Gastroesophageal sphincter (tissue), 4 donors: ENCODE measurements around the gene HNRNPDL. TPM values are rescaled to one million over a fixed set of nuclear protein-coding genes. Genes with fewer than 3 reads are reported as not detected.

Source experiments
- ATAC-seq: fragments of 150-250 bp; one replicate; pipeline ENCODE4 v1.9.1; 2016; ENCODE audit warnings: mild to moderate bottlenecking, moderate library complexity
- H3K27ac ChIP-seq, 4 donors: fragments of 200-600 bp; sonication (generic) in 3 of 4; 1 replicate in 3 of 4; 2 replicates in 1 of 4; pipeline ENCODE4 v1.5.1; 2016 to 2019
- H3K27me3 ChIP-seq: fragments of 200-600 bp; sonication (generic); one replicate; pipeline ENCODE4 v1.5.1; 2019
- H3K36me3 ChIP-seq, 2 donors: fragments of 200-600 bp; sonication (generic); one replicate each; pipeline ENCODE4 v1.5.1; 2019; ENCODE audit warnings: control low read depth in 1 of 2
- H3K4me1 ChIP-seq, 3 donors: fragments of 200-600 bp; sonication (generic); 1 replicate in 2 of 3; 2 replicates in 1 of 3; pipeline ENCODE4 v1.5.1; 2016 to 2019; ENCODE audit warnings: control low read depth in 2 of 3
- H3K4me3 ChIP-seq, 2 donors: fragments of 200-600 bp; sonication (generic); one replicate each; pipeline ENCODE4 v1.5.1; 2019; ENCODE audit warnings: mild to moderate bottlenecking in 1 of 2, moderate library complexity in 1 of 2
- H3K9me3 ChIP-seq, 3 donors: fragments of 200-600 bp; sonication (generic); one replicate each; pipeline ENCODE4 v1.5.1; 2017 to 2019; ENCODE audit warnings: control low read depth in 2 of 3
- CTCF ChIP-seq, 4 experiments: fragments of 200-600 bp in 2 of 4; fragments of 450-650 bp in 2 of 4; sonication (generic) in 1 of 4; IDR thresholded peaks; one replicate each; pipeline ENCODE4 v1.5.1; 2017 to 2019; ENCODE audit warnings: antibody characterized with exemption in 4 of 4, mild to moderate bottlenecking in 2 of 4, moderate library complexity in 2 of 4
- EP300 ChIP-seq: sonication (generic); formaldehyde crosslinking; IDR thresholded peaks from one replicate; pipeline ENCODE4 v1.6.1; 2017; ENCODE audit warnings: antibody characterized with exemption, mild to moderate bottlenecking
- POLR2A ChIP-seq, 2 donors: fragments of 450-650 bp; IDR thresholded peaks; one replicate each; pipeline ENCODE4 v1.6.1; 2017; ENCODE audit warnings: antibody characterized with exemption in 2 of 2, mild to moderate bottlenecking in 2 of 2, moderate library complexity in 1 of 2
- POLR2AphosphoS5 ChIP-seq: sonication (generic); formaldehyde crosslinking; IDR thresholded peaks from one replicate; pipeline ENCODE4 v1.6.1; 2017; ENCODE audit warnings: antibody characterized with exemption
- WGBS, 2 donors: methylation state at CpG; one replicate each; pipeline ENCODE4 v1.1.5; 2018; ENCODE audit warnings: low coverage in 1 of 2; 5-methylcytosine and 5-hydroxymethylcytosine counted together
- total RNA-seq, 4 donors: library from RNA; depleted of rRNA; stranded (reverse); fragments of >200 nt; gene quantifications; one replicate each; pipeline ENCODE4 v1.1.0, GENCODE V29; 2016

HNRNPDL gene
- total RNA-seq, 4 donors from 2014 or later: 140 to 226 (median 195) TPM

- no peak overlapping the region for H3K27ac ChIP-seq
- no peaks in the 10 kb centered on the region for H3K4me1 ChIP-seq
- no peaks in the 10 kb centered on the region for H3K27me3 ChIP-seq
- TF ChIP-seq POLR2A (IDR thresholded peaks at IDR 0.05) (no peak), EP300 (no peak), CTCF (IDR thresholded peaks at IDR 0.05) (no peak), POLR2AphosphoS5 (no peak)
- no peaks in the 10 kb centered on the region for H3K36me3 ChIP-seq
- ATAC-seq: no peak
- WGBS, 2 donors: 82 to 91% methylated on average over 1 of the region's 1 CpG
- H3K9me3 ChIP-seq: no peaks in the 10 kb centered on the region
- H3K4me3 ChIP-seq: no peak overlapping the region
Measured at GRCh38 chr4:82403725-82404124, 26.5 kb downstream of the HNRNPDL start.

GRCh38 chr4:82402196-82402775 lies 28.0 kb downstream of the HNRNPDL start:
- Histone ChIP-seq H3K9me3 (no peaks in the 10 kb centered on the region), H3K27me3 (no peaks in the 10 kb centered on the region), H3K36me3 (no peaks in the 10 kb centered on the region), H3K4me1 (no peaks in the 10 kb centered on the region), H3K27ac (no peak overlapping the region), H3K4me3 (no peak overlapping the region)
- TF ChIP-seq CTCF (IDR thresholded peaks at IDR 0.05): no peak
- TF ChIP-seq EP300: no peak
- TF ChIP-seq POLR2A (IDR thresholded peaks at IDR 0.05): no peak
- no peak for TF ChIP-seq POLR2AphosphoS5
- ATAC-seq: no peak
- WGBS, 2 donors: 96 to 98% methylated on average over 8 to 17 of the region's 17 CpGs

GRCh38 chr4:82401600-82401999 lies 28.7 kb downstream of the HNRNPDL start:
- whole genome bisulfite sequencing, 2 donors: 79 to 83% methylated on average over 2 to 7 of the region's 7 CpGs
- Histone ChIP-seq H3K9me3 (no peaks in the 10 kb centered on the region), H3K4me3 (no peak overlapping the region), H3K27me3 (no peaks in the 10 kb centered on the region), H3K36me3 (no peaks in the 10 kb centered on the region), H3K4me1 (no peaks in the 10 kb centered on the region), H3K27ac (no peak overlapping the region)
- no peak for ATAC-seq
- TF ChIP-seq POLR2A (IDR thresholded peaks at IDR 0.05): no peak

GRCh38 chr4:82398263-82398662 lies 32.0 kb downstream of the HNRNPDL start:
- H3K27me3 ChIP-seq: no peaks in the 10 kb centered on the region
- ATAC-seq: no peak
- H3K9me3 ChIP-seq: no peaks in the 10 kb centered on the region
- no peak overlapping the region for H3K27ac ChIP-seq
- no peaks in the 10 kb centered on the region for H3K36me3 ChIP-seq
- H3K4me3 ChIP-seq: no peak overlapping the region
- no peak for TF ChIP-seq EP300
- no peak for TF ChIP-seq CTCF (IDR thresholded peaks at IDR 0.05)
- no peak for TF ChIP-seq POLR2AphosphoS5
- TF ChIP-seq POLR2A (IDR thresholded peaks at IDR 0.05): no peak
- 70% methylated on average over 1 of the region's 1 CpG; no CpG with 5 or more reads in 1 of the 2 donors for WGBS, 2 donors
- no peaks in the 10 kb centered on the region for H3K4me1 ChIP-seq

GRCh38 chr4:82397527-82397926 lies 32.7 kb downstream of the HNRNPDL start:
- H3K4me3 ChIP-seq: no peak overlapping the region
- no peaks in the 10 kb centered on the region for H3K9me3 ChIP-seq
- 73% methylated on average over 3 of the region's 3 CpGs; no CpG with 5 or more reads in 1 of the 2 donors for WGBS, 2 donors
- H3K36me3 ChIP-seq: no peaks in the 10 kb centered on the region
- no peaks in the 10 kb centered on the region for H3K27me3 ChIP-seq
- no peaks in the 10 kb centered on the region for H3K4me1 ChIP-seq
- no peak for ATAC-seq
- no peak for TF ChIP-seq POLR2AphosphoS5
- TF ChIP-seq EP300: no peak
- TF ChIP-seq POLR2A (IDR thresholded peaks at IDR 0.05): no peak
- no peak for TF ChIP-seq CTCF (IDR thresholded peaks at IDR 0.05)
- no peak overlapping the region for H3K27ac ChIP-seq
